Measurements from ENCODE around the gene P4HB. TPM values are rescaled to one million over a fixed set of nuclear protein-coding genes. Genes with fewer than 3 reads are reported as not detected.

Gene P4HB
- total RNA-seq, 3 donors from 2014 or later = 374 to 475 (median 466) TPM

- Histone ChIP-seq H3K4me3 (no peak overlapping the region), H3K36me3 (no peaks in the 10 kb centered on the region), H3K4me1 (peaks cover 6 to 12% of the 10 kb centered on the region in 2 donors), H3K9me3 (no peaks in the 10 kb centered on the region), H3K27ac (no peak overlapping the region), H3K27me3 (peaks cover 12 to 91% of the 10 kb centered on the region in 2 donors)
- TF ChIP-seq POLR2A (IDR thresholded peaks at IDR 0.05) (no peak), POLR2AphosphoS5 (IDR thresholded peaks at IDR 0.05) (no peak), CTCF (IDR thresholded peaks at IDR 0.05) (no peak)
- intact Hi-C loops (cut with DNase I; ENCODE audit: low total_unique reads) = no loop called here
- no peak for DNase-seq (ENCODE audit: low spot score in 2 of 2)
Measured at GRCh38 chr17:81807210-81807719, 53.1 kb downstream of the P4HB start.

- intact Hi-C loops (cut with DNase I; ENCODE audit: low total_unique reads) = no loop called here
- H3K4me3 ChIP-seq = no peak overlapping the region
- no peak overlapping the region for H3K27ac ChIP-seq
- peaks cover 6 to 12% of the 10 kb centered on the region in 2 donors for H3K4me1 ChIP-seq
- no peak for TF ChIP-seq POLR2AphosphoS5 (IDR thresholded peaks at IDR 0.05)
- no peak for TF ChIP-seq POLR2A (IDR thresholded peaks at IDR 0.05)
- no peak for TF ChIP-seq CTCF (IDR thresholded peaks at IDR 0.05)
- H3K27me3 ChIP-seq = peaks cover 12 to 91% of the 10 kb centered on the region in 2 donors
- no peak for DNase-seq (ENCODE audit: low spot score in 2 of 2)
- H3K9me3 ChIP-seq = no peaks in the 10 kb centered on the region
- H3K36me3 ChIP-seq = no peaks in the 10 kb centered on the region
Measured at GRCh38 chr17:81806461-81807209, 53.7 kb downstream of the P4HB start.

GRCh38 chr17:81805707-81806460, 54.5 kb downstream of the P4HB start:
- Histone ChIP-seq H3K36me3 (no peaks in the 10 kb centered on the region), H3K27ac (no peak overlapping the region), H3K4me3 (no peak overlapping the region), H3K9me3 (no peaks in the 10 kb centered on the region), H3K27me3 (peaks cover 12 to 91% of the 10 kb centered on the region in 2 donors), H3K4me1 (peaks cover 6 to 12% of the 10 kb centered on the region in 2 donors)
- intact Hi-C loops (cut with DNase I; ENCODE audit: low total_unique reads) = no loop called here
- DNase-seq (ENCODE audit: low spot score in 2 of 2) = no peak
- TF ChIP-seq POLR2A (IDR thresholded peaks at IDR 0.05) (no peak), CTCF (IDR thresholded peaks at IDR 0.05) (no peak), POLR2AphosphoS5 (IDR thresholded peaks at IDR 0.05) (no peak)

- no peak for DNase-seq (ENCODE audit: low spot score in 2 of 2)
- peak overlapping the region in 2 of 3 donors; percentile 30 to 61 for H3K4me3 ChIP-seq
- intact Hi-C loops (cut with DNase I; ENCODE audit: low total_unique reads) = no loop called here
Measured at GRCh38 chr17:81804559-81805399, 55.6 kb downstream of the P4HB start.

More at GRCh38 chr17:81804559-81805399, 55.6 kb downstream of the P4HB start:
- Histone ChIP-seq H3K36me3 (no peaks in the 10 kb centered on the region), H3K27me3 (peaks cover 12 to 86% of the 10 kb centered on the region in 2 donors), H3K4me1 (peaks cover 6 to 12% of the 10 kb centered on the region in 2 donors), H3K9me3 (no peaks in the 10 kb centered on the region), H3K27ac (no peak overlapping the region)
- TF ChIP-seq POLR2A (IDR thresholded peaks at IDR 0.05) (no peak), CTCF (IDR thresholded peaks at IDR 0.05) (no peak), POLR2AphosphoS5 (IDR thresholded peaks at IDR 0.05) (no peak)

All from breast epithelium (tissue), 4 donors.